GM21576 (cell line): Measurements from ENCODE around the gene TCEANC2.

Experiments
- ATAC-seq: cut with Tn5 transposase; IDR thresholded peaks from one replicate; pipeline ENCODE4 v1.9.1; 2021; ENCODE audit warnings: mild to moderate bottlenecking, moderate library complexity; ENCODE audit not compliant: unreplicated experiment

The TCEANC2 gene

DNA sequence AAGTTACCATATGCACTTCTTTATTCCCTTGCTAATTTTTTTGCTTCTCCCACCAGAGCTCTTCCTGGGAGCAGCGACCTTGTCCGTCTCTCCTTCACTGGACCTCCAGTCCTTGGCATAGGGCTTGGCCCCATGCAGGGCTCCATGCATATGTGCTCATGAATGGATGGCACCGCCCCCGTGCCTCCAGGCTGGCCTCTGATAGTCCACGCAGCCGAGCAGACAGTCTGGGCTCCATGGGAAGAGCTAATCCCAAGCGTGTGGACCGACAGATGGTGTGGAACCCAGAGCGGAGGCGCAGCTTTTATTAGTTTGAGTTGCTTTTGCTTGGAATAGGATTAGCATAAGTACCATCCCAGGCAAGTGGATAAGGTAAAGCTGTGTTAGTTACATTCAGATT lies 57.6 kb downstream of the TCEANC2 start:
- no peak for ATAC-seq

DNA sequence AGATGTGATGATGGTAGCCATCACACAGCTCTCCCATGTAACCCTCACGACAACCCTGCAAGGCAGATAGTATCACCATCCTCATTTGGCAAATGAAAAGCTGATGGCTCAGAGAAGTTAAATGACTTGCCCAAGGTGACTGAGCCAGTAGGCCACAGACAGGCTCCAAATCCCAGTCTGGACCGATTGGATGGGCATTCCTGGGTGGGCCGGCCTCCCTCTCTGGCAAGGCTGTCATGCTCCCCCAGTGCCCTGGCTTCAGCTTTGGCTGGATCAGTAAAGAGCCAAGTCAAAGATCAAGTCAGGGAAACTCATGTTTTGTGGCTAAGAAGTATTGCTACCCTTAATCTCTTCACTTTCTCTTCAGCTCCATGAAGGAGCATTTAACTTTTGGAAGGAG lies 58.2 kb downstream of the TCEANC2 start:
- no peak for ATAC-seq

DNA sequence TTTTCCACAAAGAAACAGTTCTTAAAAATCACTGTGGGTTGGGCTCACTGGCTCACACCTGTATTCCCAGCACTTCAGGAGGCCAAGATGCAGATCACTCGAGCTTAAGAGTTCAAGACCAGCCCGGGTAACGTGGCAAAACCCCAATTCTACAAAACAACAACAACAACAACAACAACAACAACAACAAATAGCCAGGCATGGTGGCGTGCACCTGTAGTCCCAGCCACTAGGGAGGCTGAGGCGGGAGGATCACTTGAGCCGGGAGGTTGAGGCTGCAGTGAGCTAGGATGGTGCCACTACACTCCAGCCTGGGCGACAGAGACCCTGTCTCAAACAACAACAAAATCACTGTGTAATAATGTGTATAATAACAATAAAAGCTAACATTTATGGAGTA lies 58.6 kb downstream of the TCEANC2 start:
- ATAC-seq: no peak

DNA sequence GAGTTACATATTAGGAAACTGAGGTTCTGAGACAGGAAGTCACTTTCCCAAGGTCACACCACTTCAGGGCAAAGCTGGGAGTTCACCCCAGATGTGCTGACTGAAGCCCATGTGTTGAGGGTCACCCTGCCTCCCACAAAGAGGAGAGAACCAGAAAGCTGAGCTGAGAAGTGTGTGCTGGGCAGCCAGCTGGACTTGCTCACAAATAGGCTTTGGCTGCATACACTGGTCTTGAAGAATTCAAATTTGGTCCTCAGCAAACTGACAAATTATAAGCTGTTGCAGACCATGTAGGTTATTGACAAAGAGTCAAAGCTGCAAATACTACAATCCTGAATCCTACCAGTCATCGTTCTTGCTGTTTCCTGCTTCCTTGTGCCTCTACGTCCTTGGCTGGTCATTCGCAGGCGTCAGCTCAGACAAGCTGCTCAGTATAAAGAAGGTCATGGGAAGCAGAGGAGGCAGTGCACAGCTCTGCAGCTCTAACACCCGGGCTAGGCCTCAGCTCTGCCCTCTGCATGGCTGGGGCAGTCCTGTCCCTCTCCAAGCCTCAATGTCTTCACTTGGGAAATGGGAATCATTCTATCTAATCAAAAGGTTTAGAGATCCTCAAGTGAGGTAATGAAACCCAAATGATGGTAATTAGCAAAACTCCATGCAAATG lies 59.4 kb downstream of the TCEANC2 start:
- ATAC-seq: no peak

DNA sequence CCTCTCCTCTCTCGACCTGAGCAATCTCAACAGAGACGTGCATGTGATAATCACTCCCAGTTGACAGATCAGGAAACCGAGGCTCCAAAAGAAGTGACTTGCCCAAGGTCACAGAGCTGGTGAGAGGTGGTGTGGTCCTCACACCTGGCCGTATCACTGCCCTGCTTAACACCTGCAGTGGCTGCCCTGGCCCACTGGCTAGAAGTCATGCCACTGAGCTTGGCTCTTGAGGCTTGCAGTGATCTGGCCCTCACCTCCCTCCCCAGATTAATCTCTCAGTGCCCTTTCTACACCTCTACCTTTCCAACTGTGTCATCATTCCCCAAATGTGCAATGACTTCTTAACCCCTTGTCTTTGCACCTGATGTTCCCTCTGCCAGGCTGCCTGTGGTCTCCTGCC lies 60.6 kb downstream of the TCEANC2 start:
- no peak for ATAC-seq

DNA sequence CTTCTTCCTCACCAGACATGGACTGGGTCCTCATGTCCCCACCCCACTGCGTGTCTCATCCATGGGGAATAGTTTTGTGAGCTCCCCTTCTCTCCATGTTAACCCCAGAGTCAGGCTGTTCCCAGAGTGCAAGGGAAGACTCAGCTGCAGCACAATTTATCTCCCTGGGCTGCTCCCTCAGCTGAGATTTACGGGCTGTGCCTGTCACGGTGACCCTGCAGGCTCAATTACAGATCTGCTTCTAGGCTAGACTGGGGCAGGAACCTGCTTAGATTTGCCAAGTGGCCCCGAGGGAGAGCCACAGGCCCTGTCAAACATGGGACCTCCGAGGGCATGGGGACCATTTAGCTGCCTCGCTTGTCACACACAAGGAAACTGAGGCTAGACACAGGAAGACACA lies 61.5 kb downstream of the TCEANC2 start:
- ATAC-seq: no peak

DNA sequence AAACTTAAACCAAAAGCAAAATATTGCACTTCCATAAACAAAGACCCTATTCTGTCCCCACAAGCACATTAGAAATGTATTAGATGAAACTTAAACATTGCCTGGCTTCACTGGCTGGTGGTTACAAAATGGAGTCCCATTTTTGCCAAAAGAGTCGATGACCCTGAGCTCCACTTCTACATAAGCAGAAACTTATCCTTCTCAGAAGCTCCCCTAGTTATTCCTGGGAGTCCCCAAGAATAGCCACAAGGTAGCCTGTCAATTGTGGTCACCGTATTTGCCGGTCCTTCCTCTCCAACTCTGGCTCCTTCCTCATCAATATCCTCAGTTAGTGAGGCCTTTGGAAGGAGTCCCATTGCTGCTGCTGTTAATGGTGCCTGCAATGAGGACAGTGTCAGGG lies 62.1 kb downstream of the TCEANC2 start:
- ATAC-seq: no peak

GRCh38 chr1:54117815-54118563 lies 64.6 kb downstream of the TCEANC2 start:
- no peak for ATAC-seq

DNA sequence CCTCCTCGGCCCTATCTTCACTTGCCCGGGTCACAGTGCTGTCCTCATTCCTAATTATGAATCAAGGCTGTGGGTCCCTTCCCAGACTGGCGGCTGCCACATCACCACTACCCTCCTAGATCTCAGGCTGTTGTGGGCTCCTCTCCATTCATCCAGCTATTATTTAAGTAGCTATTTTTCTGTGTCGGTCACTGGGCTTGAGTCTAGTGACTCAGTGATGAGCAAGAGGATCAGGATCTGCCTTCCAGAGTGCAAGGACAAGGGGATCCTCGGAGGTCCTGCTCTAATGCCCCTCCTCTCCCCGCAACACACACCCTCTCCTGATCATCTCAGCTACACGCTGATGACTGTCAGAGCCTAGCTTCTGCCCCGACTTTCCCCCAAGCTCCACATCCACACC lies 65.3 kb downstream of the TCEANC2 start:
- no peak for ATAC-seq

GRCh38 chr1:54120018-54120697 lies 66.8 kb downstream of the TCEANC2 start:
- no peak for ATAC-seq

- no peak for ATAC-seq
Measured at GRCh38 chr1:54120698-54121481, 67.5 kb downstream of the TCEANC2 start.

- ATAC-seq: no peak
Measured at GRCh38 chr1:54121482-54122134, 68.2 kb downstream of the TCEANC2 start.

GRCh38 chr1:54122135-54122751 lies 68.8 kb downstream of the TCEANC2 start:
- no peak for ATAC-seq

- ATAC-seq: no peak
Measured at GRCh38 chr1:54122992-54123391, 69.6 kb downstream of the TCEANC2 start.

DNA sequence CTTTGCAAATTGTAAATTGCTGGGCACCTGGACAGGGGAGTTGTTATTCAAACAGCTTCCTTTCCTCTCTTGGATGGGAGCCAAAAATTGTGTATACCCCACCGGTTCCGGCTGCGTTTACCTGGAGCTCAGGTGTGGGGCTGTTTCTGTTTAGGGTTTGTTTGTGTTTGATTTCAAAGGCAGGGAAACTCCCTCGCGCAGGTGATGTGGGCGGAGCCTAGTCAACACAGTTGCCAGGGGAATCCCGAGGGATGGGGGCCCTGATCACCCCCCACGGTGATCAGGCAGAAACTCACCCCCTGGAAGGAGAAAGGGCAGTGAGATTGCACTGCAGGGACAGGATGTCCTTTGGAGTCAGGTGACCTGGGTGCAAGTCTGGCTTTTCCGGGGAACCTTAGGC lies 71.1 kb downstream of the TCEANC2 start:
- ATAC-seq: no peak

GRCh38 chr1:54124906-54125305 lies 71.5 kb downstream of the TCEANC2 start:
- no peak for ATAC-seq

GRCh38 chr1:54125386-54126070 lies 72.1 kb downstream of the TCEANC2 start:
- ATAC-seq: no peak

GRCh38 chr1:54126271-54126815 lies 72.9 kb downstream of the TCEANC2 start:
- no peak for ATAC-seq

DNA sequence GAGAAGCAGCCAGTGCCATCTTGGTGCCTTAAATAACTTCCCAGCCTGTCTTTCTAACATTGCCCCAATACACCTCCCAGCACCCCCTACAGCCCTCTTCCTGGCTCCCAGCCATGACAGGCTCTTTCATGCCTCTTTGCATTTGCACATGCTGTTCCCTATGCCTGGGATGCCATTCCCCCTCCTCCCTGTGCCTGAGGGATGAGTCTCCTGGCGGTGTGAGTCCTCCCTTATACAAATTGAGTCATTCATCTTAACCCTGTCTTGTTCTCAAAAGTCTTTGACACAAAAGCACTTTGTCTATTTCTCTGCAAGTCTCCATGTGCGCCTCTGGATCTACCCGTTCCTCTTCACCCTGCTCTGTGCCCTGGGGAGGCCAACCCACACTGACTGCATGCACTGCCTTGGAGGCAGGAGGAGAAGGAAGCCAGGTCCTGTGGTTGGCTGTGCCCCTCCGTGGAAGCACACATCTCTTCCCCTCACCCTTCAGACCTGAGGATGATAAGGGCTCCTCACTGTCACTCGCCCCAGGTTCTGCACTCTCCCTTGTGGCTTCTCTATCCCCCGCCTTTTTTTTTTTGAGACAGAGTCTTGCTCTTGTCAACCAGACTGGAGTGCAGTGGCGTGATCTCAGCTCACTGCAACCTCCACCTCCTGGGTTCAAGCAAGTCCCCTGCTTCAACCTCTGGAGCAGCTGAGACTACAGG lies 74.3 kb downstream of the TCEANC2 start:
- ATAC-seq: no peak
